ENCODE results near the gene SYT13. TPM values are rescaled to one million over a fixed set of nuclear protein-coding genes. Genes with fewer than 3 reads are reported as not detected.

SYT13 gene
- total and polyA plus RNA-seq, 2 of the 4 experiments (the other 2 are of a cell fraction): not detected

DNA sequence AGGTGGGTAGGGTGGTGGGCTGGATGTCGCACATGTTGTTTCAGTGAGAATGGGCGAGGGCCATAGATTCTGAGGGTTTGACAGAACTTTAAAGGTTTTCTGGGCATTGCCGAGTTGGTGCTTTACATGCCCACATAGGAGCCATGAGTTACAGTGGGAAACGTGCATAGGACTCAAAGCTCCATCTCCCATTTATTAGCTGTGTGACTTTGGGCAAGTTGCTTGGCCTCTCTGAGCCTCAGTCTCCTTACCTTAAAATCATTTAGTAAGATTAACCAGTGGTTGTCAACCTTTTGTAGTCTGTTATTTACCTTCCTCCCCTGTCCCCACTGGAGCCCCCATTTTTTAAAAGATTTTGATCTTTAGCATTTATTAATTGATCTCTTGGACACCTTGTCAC, 67.4 kb downstream of the SYT13 start:
- POLR2A ChIA-PET (ENCODE audit: unreplicated experiment): no interaction called here
- dilution Hi-C loops (cut with HindIII; ENCODE audit: low sequenced_read_pairs, unreplicated experiment): no loop called here

More for the DNA sequence above, 67.4 kb downstream of the SYT13 start:
- CTCF ChIA-PET: no interaction called here
- Histone ChIP-seq H4K5ac (ENCODE audit: low read depth, low read length) (no peak overlapping the region), H3K36me3 (ENCODE audit: control insufficient read depth, insufficient read depth, low read length) (no peaks in the 10 kb centered on the region), H2AFZ (replicated peaks; ENCODE audit: low read length, poor library complexity) (no peak overlapping the region), H3K9me1 (ENCODE audit: insufficient read depth, low read length) (no peaks in the 10 kb centered on the region), H3K9me3 (ENCODE audit: control insufficient read depth, insufficient read depth, low read length) (no peaks in the 10 kb centered on the region), H2AK9ac (replicated peaks; ENCODE audit: low read depth, low read length, poor library complexity) (no peak overlapping the region), H2BK5ac (ENCODE audit: low read depth, low read length, poor library complexity, severe bottlenecking) (no peak overlapping the region), H4K20me1 (ENCODE audit: insufficient read depth, low read length) (no peaks in the 10 kb centered on the region), H3K4me1 (ENCODE audit: control insufficient read depth, insufficient read depth, low read length) (no peaks in the 10 kb centered on the region), H3K4me3 (ENCODE audit: insufficient read depth, low read depth, low read length) (no peak overlapping the region), H3K56ac (ENCODE audit: extremely low read depth, insufficient read depth, low read length) (no peak overlapping the region), H3K4me2 (ENCODE audit: low read depth, low read length) (no peak overlapping the region), H3K23ac (ENCODE audit: low read depth, low read length) (no peak overlapping the region), H3K79me1 (ENCODE audit: low read depth in 1 of 2, low read length in 2 of 2) (no peaks in the 10 kb centered on the region), H4K91ac (ENCODE audit: insufficient read depth, low read depth, low read length) (no peak overlapping the region), H3K4ac (ENCODE audit: low read depth, low read length) (no peak overlapping the region), H3K18ac (ENCODE audit: low read depth, low read length) (no peak overlapping the region), H2BK120ac (ENCODE audit: low read depth, low read length) (no peak overlapping the region), H3K14ac (replicated peaks; ENCODE audit: low read depth, low read length) (no peak overlapping the region), H4K8ac (ENCODE audit: low read depth in 2 of 2, low read length in 2 of 2) (no peak overlapping the region), H3K27me3 (ENCODE audit: control insufficient read depth, insufficient read depth, low read length) (no peaks in the 10 kb centered on the region), H2BK15ac (ENCODE audit: low read depth, low read length) (no peak overlapping the region), H2AK5ac (ENCODE audit: low read depth, low read length) (no peak overlapping the region), H3K9ac (ENCODE audit: low read depth, low read length) (no peak overlapping the region), H3K27ac (ENCODE audit: insufficient read depth, low read length) (no peak overlapping the region), H2BK20ac (ENCODE audit: low read depth, low read length) (no peak overlapping the region)
- no peak for DNase-seq
- WGBS, 2 experiments (ENCODE audit: extremely low coverage in 2 of 2, insufficient read length in 1 of 2): no CpG with 5 or more reads among the region's 4 CpGs
- in situ Hi-C loops (cut with MboI; ENCODE audit: low sequenced_read_pairs): no loop called here
- intact Hi-C loops (cut with micrococcal nuclease): no loop called here
- no peak for ATAC-seq (ENCODE audit: low read depth)
- BruUV-seq (replicated peaks): no TSS peak
- TF ChIP-seq, protein P1, sequence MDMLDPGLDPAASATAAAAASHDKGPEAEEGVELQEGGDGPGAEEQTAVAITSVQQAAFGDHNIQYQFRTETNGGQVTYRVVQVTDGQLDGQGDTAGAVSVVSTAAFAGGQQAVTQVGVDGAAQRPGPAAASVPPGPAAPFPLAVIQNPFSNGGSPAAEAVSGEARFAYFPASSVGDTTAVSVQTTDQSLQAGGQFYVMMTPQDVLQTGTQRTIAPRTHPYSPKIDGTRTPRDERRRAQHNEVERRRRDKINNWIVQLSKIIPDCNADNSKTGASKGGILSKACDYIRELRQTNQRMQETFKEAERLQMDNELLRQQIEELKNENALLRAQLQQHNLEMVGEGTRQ (IDR thresholded peaks at IDR 0.05; ENCODE audit: low read depth, low read length): no peak
- TF ChIP-seq MAFK (IDR thresholded peaks at IDR 0.05; ENCODE audit: low read depth, low read length) (no peak), MXI1 (IDR thresholded peaks at IDR 0.05; ENCODE audit: borderline replicate concordance, low read depth, low read length) (no peak), CHD1 (IDR thresholded peaks at IDR 0.05; ENCODE audit: low read depth, low read length) (no peak), BHLHE40 (IDR thresholded peaks at IDR 0.05; ENCODE audit: low read depth, low read length) (no peak), RCOR1 (IDR thresholded peaks at IDR 0.05; ENCODE audit: insufficient replicate concordance, low read length) (no peak), SMC3 (IDR thresholded peaks at IDR 0.05; ENCODE audit: low read depth, low read length) (no peak), CEBPB (IDR thresholded peaks at IDR 0.05; ENCODE audit: low read depth, low read length) (no peak), POLR2A (IDR thresholded peaks at IDR 0.05; ENCODE audit: low read depth, low read length) (no peak), RFX5 (IDR thresholded peaks at IDR 0.05; ENCODE audit: low read depth, low read length) (no peak), MAZ (IDR thresholded peaks at IDR 0.05; ENCODE audit: borderline replicate concordance, low read depth, low read length) (no peak)
- TF ChIP-seq, protein P2, sequence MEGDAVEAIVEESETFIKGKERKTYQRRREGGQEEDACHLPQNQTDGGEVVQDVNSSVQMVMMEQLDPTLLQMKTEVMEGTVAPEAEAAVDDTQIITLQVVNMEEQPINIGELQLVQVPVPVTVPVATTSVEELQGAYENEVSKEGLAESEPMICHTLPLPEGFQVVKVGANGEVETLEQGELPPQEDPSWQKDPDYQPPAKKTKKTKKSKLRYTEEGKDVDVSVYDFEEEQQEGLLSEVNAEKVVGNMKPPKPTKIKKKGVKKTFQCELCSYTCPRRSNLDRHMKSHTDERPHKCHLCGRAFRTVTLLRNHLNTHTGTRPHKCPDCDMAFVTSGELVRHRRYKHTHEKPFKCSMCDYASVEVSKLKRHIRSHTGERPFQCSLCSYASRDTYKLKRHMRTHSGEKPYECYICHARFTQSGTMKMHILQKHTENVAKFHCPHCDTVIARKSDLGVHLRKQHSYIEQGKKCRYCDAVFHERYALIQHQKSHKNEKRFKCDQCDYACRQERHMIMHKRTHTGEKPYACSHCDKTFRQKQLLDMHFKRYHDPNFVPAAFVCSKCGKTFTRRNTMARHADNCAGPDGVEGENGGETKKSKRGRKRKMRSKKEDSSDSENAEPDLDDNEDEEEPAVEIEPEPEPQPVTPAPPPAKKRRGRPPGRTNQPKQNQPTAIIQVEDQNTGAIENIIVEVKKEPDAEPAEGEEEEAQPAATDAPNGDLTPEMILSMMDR (conservative IDR thresholded peaks at IDR 0.05; ENCODE audit: low read depth, low read length): no peak
- TF ChIP-seq, protein P3, sequence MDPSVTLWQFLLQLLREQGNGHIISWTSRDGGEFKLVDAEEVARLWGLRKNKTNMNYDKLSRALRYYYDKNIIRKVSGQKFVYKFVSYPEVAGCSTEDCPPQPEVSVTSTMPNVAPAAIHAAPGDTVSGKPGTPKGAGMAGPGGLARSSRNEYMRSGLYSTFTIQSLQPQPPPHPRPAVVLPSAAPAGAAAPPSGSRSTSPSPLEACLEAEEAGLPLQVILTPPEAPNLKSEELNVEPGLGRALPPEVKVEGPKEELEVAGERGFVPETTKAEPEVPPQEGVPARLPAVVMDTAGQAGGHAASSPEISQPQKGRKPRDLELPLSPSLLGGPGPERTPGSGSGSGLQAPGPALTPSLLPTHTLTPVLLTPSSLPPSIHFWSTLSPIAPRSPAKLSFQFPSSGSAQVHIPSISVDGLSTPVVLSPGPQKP (IDR thresholded peaks at IDR 0.05; ENCODE audit: borderline replicate concordance, low read depth, low read length): no peak
